Stomach (tissue), 9 donors: Measurements from ENCODE around the gene LRP1B. TPM values are rescaled to one million over a fixed set of nuclear protein-coding genes. Genes with fewer than 3 reads are reported as not detected.

ENCODE experiments used
- DNase-seq, 2 donors: peaks; one replicate each; pipeline versions ENCODE4 v3.0.0 to v3.0.0-alpha.2; 2013 to 2019
- H3K27ac ChIP-seq, 5 donors: fragments of 200-600 bp in 4 of 5; sonication (generic) in 4 of 5; one replicate each; pipeline ENCODE4 v1.5.1; 2013 to 2019; ENCODE audit warnings: mild to moderate bottlenecking in 1 of 5, moderate library complexity in 1 of 5
- H3K27me3 ChIP-seq, 3 donors: fragments of 200-600 bp; sonication (generic); one replicate each; pipeline ENCODE4 v1.5.1; 2017 to 2019; ENCODE audit warnings: mixed run types in 1 of 3
- H3K36me3 ChIP-seq, 4 donors: fragments of 200-600 bp; sonication (generic); 1 replicate in 3 of 4; 2 replicates in 1 of 4; pipeline ENCODE4 v1.5.1; 2016 to 2019
- H3K4me1 ChIP-seq, 4 donors: fragments of 200-600 bp; sonication (generic); one replicate each; pipeline ENCODE4 v1.5.1; 2016 to 2019
- H3K4me3 ChIP-seq, 4 donors: fragments of 200-600 bp; sonication (generic) in 3 of 4; one replicate each; pipeline ENCODE4 v1.5.1; 2016 to 2019; ENCODE audit warnings: mild to moderate bottlenecking in 1 of 4
- H3K9me3 ChIP-seq, 4 donors: fragments of 200-600 bp; sonication (generic); one replicate each; pipeline ENCODE4 v1.5.1; 2016 to 2019
- EP300 ChIP-seq: sonication (generic); formaldehyde crosslinking; IDR thresholded peaks from one replicate; pipeline ENCODE4 v1.6.1; 2017; ENCODE audit warnings: antibody characterized with exemption
- POLR2A ChIP-seq, 4 donors: fragments of 450-650 bp; IDR thresholded peaks; one replicate each; pipeline ENCODE4 v1.6.1; 2016; ENCODE audit warnings: antibody characterized with exemption in 4 of 4, control low read depth in 2 of 4, mild to moderate bottlenecking in 1 of 4, moderate library complexity in 1 of 4
- POLR2AphosphoS5 ChIP-seq, 3 donors: sonication (generic); formaldehyde crosslinking; IDR thresholded peaks; one replicate each; pipeline ENCODE4 v1.6.1; 2016; ENCODE audit warnings: antibody characterized with exemption in 3 of 3
- WGBS, 5 donors: extraction: QIAGEN DNeasy Blood & Tissue Kit in 3 of 5; methylation state at CpG; one replicate each; pipeline versions ENCODE4 v1.1.5 to v1.1.7; 2013 to 2018; 5-methylcytosine and 5-hydroxymethylcytosine counted together
- intact Hi-C: fragments of 100-400 bp; cut with DNase I; formaldehyde crosslinking; loops from one replicate; pipeline ENCODE4 v1.15.1; 2023; ENCODE audit warnings: low total_unique reads
- polyA plus RNA-seq, 3 donors: library from polyadenylated mRNA; stranded (reverse); fragments of 200-250 nt; gene quantifications; one replicate each; pipeline ENCODE4 v1.2.3, GENCODE V29; 2013
- total RNA-seq, 5 donors: library from RNA; depleted of rRNA; stranded (reverse); fragments of >200 nt; gene quantifications; one replicate each; pipeline versions ENCODE4 v1.1.0 to v1.2.3, GENCODE V29; 2014 to 2016
- TF ChIP-seq, protein P1 (sequence below), 7 experiments: fragments of 450-650 bp in 4 of 7; fragments of 200-600 bp in 3 of 7; sonication (generic) in 3 of 7; IDR thresholded peaks; one replicate each; pipeline ENCODE4 v1.5.1; 2016 to 2019; ENCODE audit warnings: antibody characterized with exemption in 7 of 7, control low read depth in 2 of 7, mild to moderate bottlenecking in 1 of 7
- donor health status: healthy with polysubstance abuse.
- donor health status: Bipolar disorder and iron deficiency.
- donor health status: healthy.

LRP1B gene
- total and polyA plus RNA-seq, 8 donors, result under 0.01 to 9.0 (median 0.38) TPM

DNA sequence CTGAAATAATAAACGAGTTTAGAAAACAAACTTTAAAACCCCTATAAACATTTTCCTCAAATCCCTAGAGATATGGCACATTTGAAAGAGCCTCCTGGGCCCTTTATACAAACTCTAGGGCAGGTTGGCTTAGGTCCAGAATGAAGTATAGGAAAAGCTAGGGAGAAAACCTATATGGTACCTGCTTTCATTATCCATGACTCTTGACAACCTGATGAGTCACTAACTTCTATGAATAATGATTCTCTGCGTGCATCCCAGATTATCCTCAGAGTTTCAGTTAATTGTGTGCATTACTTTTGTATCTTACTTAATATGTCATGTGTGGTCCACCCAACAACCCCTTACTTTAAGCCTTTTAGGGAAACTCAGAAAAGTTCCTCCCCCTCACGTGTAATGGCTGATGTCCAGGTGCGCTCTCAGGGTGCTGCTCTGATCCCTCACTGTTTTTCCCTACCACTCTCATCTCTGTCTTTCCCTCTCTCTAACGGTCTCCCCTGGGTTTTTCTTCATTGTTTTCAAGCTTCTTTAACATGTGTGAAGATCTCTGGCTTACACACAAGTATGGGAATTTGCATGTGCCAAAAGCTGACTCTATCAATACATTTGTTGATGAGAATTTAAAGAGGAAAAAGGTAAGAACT lies 78.5 kb downstream of the LRP1B start:
- intact Hi-C loops, result no loop called here
- Histone ChIP-seq H3K36me3 (no peaks in the 10 kb centered on the region), H3K27me3 (no peaks in the 10 kb centered on the region), H3K4me1 (no peaks in the 10 kb centered on the region), H3K27ac (no peak overlapping the region), H3K9me3 (no peaks in the 10 kb centered on the region), H3K4me3 (no peak overlapping the region)
- WGBS, 5 donors, result 55 to 65% (median 56%) methylated on average over 5 of the region's 5 CpGs
- TF ChIP-seq POLR2A (IDR thresholded peaks at IDR 0.05) (no peak), EP300 (no peak), POLR2AphosphoS5 (IDR thresholded peaks at IDR 0.05) (no peak)
- TF ChIP-seq, protein P1, sequence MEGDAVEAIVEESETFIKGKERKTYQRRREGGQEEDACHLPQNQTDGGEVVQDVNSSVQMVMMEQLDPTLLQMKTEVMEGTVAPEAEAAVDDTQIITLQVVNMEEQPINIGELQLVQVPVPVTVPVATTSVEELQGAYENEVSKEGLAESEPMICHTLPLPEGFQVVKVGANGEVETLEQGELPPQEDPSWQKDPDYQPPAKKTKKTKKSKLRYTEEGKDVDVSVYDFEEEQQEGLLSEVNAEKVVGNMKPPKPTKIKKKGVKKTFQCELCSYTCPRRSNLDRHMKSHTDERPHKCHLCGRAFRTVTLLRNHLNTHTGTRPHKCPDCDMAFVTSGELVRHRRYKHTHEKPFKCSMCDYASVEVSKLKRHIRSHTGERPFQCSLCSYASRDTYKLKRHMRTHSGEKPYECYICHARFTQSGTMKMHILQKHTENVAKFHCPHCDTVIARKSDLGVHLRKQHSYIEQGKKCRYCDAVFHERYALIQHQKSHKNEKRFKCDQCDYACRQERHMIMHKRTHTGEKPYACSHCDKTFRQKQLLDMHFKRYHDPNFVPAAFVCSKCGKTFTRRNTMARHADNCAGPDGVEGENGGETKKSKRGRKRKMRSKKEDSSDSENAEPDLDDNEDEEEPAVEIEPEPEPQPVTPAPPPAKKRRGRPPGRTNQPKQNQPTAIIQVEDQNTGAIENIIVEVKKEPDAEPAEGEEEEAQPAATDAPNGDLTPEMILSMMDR (IDR thresholded peaks at IDR 0.05), result no peak
- no peak for DNase-seq

DNA sequence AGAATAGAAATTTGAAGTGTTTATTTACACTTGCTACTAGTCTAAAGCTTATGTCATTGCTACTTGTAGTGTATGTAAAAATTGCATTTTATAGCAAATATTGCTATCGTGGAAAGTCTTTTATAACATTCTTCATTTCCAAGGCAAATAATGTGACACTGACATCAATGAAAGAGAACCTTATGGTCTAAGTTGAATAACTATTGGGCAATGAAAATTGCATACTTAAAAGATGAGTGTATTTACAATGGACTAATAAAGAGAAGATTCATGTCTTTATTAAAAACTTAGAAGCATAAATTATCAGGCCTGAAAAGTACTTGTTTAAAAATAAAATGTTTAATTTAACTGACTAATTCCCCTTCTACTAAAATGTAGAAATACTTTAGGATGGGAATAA lies 82.2 kb downstream of the LRP1B start:
- H3K27ac ChIP-seq, result no peak overlapping the region
- DNase-seq, result no peak
- TF ChIP-seq, protein P1 (IDR thresholded peaks at IDR 0.05), result no peak
- no peak for TF ChIP-seq EP300
- no peak for TF ChIP-seq POLR2A (IDR thresholded peaks at IDR 0.05)
- no peak for TF ChIP-seq POLR2AphosphoS5 (IDR thresholded peaks at IDR 0.05)
- no peaks in the 10 kb centered on the region for H3K9me3 ChIP-seq
- H3K36me3 ChIP-seq, result no peaks in the 10 kb centered on the region
- intact Hi-C loops, result no loop called here
- H3K4me3 ChIP-seq, result no peak overlapping the region
- H3K4me1 ChIP-seq, result no peaks in the 10 kb centered on the region
- WGBS, 5 donors, result 52 to 76% (median 64%) methylated on average over 1 of the region's 1 CpG
- H3K27me3 ChIP-seq, result no peaks in the 10 kb centered on the region

DNA sequence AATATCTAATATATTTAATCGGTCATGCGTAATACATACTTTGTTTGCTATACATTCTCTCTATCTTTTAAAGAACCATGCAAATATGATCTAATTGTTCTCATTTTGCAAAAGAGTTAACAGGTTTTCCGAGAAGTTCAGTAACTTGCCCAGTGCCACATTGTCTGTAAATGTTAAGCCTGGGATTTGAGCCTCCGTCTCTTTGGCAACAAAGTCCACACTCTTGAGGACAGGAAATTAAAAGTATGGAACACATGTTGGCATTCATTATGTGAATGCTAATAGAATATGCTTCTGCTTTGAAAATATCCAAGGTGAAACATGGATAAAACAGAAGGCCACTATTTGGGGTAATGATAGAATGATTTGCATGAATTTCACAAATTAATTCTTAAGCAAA lies 85.2 kb downstream of the LRP1B start:
- H3K27me3 ChIP-seq, result no peaks in the 10 kb centered on the region
- WGBS, 5 donors, result 85 to 93% (median 90%) methylated on average over 4 of the region's 4 CpGs
- intact Hi-C loops, result no loop called here

DNA sequence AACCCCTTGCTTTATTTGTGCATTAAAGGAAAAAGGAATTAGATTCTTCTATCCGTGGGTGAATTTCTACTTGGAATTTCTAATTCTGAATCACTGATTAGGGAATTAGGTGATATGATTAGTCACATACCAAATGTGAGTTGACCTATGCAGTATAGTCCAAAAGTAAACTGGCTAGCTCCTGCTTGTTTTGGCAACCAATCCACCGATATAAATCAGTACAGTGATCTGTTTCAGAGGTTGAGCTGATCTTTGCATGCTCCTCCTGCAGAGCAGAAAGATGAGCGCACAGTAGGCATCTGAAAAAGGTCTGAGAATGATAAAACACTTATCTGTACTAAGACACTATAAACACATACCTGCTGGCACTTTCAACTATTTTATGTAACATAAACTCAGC lies 86.6 kb downstream of the LRP1B start:
- WGBS, 5 donors, result 35 to 44% (median 41%) methylated on average over 3 of the region's 3 CpGs
- H3K4me3 ChIP-seq, result no peak overlapping the region
- H3K27ac ChIP-seq, result no peak overlapping the region
- no peak for TF ChIP-seq EP300
- no peak for TF ChIP-seq POLR2AphosphoS5 (IDR thresholded peaks at IDR 0.05)
- intact Hi-C loops, result no loop called here
- no peaks in the 10 kb centered on the region for H3K9me3 ChIP-seq
- no peaks in the 10 kb centered on the region for H3K27me3 ChIP-seq
- H3K36me3 ChIP-seq, result no peaks in the 10 kb centered on the region
- no peak for DNase-seq
- no peaks in the 10 kb centered on the region for H3K4me1 ChIP-seq

More for the DNA sequence above, 85.2 kb downstream of the LRP1B start:
- no peak for DNase-seq
- no peak overlapping the region for H3K4me3 ChIP-seq
- no peaks in the 10 kb centered on the region for H3K4me1 ChIP-seq
- TF ChIP-seq, protein P1 (IDR thresholded peaks at IDR 0.05), result no peak
- TF ChIP-seq POLR2A (IDR thresholded peaks at IDR 0.05) (no peak), EP300 (no peak), POLR2AphosphoS5 (IDR thresholded peaks at IDR 0.05) (no peak)
- no peaks in the 10 kb centered on the region for H3K9me3 ChIP-seq
- no peaks in the 10 kb centered on the region for H3K36me3 ChIP-seq
- H3K27ac ChIP-seq, result no peak overlapping the region

DNA sequence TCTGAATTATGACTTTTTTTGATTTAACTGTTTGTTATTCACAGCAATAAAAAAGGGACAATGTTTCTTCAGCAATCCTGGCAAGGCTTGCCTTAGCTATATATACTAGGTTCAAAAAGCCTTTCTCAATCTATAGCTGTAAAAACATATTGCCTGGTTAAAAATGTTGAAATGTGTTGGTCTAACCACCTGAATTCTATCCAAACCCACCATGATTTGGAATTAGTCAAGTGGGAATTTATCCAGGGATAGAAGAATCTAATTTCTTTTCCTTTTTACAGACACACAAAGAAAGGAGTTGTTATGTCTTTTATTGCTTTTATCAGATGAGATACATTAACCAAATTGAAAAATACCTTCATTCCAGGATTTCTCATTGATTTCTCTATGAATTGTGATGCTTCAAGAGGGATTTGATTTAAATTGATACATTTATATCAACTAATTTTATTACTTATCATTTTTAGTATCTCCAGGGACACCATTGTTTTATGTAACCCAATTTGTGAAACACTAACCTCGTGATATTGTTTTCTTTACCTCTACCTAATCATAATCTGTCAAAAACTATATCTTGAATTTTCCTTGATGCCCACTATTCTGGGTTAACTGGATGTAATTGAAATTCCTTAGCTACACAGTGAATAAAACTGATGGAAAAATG lies 88.1 kb downstream of the LRP1B start:
- Histone ChIP-seq H3K27me3 (no peaks in the 10 kb centered on the region), H3K9me3 (no peaks in the 10 kb centered on the region), H3K27ac (no peak overlapping the region), H3K4me1 (no peaks in the 10 kb centered on the region), H3K4me3 (no peak overlapping the region), H3K36me3 (no peaks in the 10 kb centered on the region)
- WGBS, 5 donors, result 63 to 92% (median 75%) methylated on average over 1 of the region's 1 CpG
- intact Hi-C loops, result no loop called here
- TF ChIP-seq, protein P1 (IDR thresholded peaks at IDR 0.05), result no peak
- no peak for TF ChIP-seq POLR2A (IDR thresholded peaks at IDR 0.05)
- no peak for TF ChIP-seq EP300
- TF ChIP-seq POLR2AphosphoS5 (IDR thresholded peaks at IDR 0.05), result no peak
- DNase-seq, result no peak
